Cardiac atrium fibroblast (primary cell): Measurements from ENCODE around the gene TMEM100. TPM values are rescaled to one million over a fixed set of nuclear protein-coding genes. Genes with fewer than 3 reads are reported as not detected.

ENCODE experiments used
- total RNA-seq: library from RNA; depleted of rRNA; stranded (reverse); fragments of >200 nt; gene quantifications from 2 replicates; pipeline ENCODE4 v1.2.3, GENCODE V29; 2015

Gene TMEM100, protein sequence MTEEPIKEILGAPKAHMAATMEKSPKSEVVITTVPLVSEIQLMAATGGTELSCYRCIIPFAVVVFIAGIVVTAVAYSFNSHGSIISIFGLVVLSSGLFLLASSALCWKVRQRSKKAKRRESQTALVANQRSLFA
- total RNA-seq = 4.0 and 4.9 TPM in 2 replicates

DNA sequence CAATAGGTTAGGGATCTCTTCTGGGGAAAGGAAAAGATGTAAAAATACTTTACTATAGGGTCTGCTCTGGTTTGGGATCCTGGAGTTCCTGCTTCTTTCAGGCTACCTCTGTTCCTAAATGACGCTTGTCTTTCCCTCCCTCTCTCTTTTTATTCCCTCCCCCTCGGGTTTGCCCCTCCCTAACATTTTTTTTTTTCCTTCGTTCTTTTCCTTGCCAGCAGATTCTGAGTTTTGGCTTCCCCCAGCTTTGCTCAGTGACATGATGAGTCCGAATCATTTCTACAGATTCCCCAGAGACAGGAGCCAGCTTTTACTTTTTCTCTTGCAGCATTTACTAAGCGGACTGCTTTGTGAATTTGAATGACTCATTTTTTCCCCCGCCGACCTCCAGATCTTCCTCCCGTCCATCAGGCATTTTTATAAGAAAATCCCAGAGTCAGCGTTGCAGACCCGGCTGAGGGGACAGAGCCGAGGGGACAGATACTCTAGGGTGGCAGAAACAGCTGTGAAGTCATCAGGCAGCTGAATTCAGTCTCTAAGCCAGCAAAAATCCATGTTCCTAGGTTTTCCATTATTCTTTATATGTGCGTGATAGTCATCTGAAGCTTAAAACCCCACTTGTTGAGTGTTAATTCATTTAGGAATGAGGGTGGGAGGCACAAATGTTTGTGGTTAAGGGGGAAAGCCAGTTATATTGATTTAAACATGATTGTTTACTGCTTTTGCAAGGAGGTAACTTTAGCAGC, at the start of gene TMEM100:
Gene TMEM100, minus strand, starts transcription at position 123 of the 746 bp plus-strand sequence. CDS start 1,794 bp downstream, outside the sequence.

DNA sequence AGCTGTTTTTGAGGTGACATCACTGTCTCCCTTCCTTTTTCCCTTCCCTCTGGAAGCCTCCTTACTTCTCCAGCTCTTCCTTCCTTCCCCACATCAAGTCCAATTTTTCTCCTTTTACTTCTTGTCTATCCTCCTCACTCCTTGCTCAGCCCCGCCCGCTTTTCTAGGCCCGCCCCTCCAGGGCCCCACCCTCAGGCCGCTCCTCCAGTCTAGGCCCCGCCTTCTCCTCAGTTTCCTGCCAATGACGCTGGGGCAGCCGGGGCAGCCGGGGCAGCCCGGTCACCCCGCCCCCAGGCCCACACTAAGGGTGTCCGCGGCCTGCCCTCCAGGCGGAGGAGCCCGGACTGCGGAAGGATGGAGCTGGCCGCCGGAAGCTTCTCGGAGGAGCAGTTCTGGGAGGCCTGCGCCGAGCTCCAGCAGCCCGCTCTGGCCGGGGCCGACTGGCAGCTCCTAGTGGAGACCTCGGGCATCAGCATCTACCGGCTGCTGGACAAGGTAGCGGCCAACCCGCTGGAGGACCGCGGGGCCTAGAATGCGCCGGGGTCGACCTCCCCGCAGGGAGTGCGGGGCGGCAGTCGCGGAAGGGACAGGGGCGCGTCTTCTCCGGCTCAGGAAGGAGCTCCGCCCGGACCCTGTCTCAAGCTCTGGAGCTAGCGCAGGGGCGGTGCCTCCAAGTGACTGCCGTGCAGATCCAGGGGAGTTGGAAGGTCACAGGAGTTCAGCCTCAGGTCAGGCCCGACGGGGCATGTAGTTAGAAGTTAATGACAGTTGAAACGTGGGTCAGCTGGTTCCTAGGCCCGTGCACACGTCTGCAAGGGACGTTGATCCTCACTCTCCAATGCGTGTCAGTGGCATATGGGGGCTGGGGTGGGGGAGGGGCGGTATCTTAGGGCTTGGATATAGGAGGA, 28.3 kb upstream of the TMEM100 start, which contains the start of gene PCTP:
Gene PCTP, plus strand, starts transcription at position 302 of the 908 bp plus-strand sequence. Its CDS starts 53 bp downstream, at position 355.

Other genes starting within 250 kb of the TMEM100 start
- not detected in 2 replicates for gene SMIM36, start 211.4 kb downstream of the TMEM100 start, total RNA-seq
- gene PCTP, start 28.2 kb upstream of the TMEM100 start, total RNA-seq = 10.3 and 18.8 TPM in 2 replicates